ENCODE results near the gene BCL2. TPM values are rescaled to one million over a fixed set of nuclear protein-coding genes. Genes with fewer than 3 reads are reported as not detected.

Gene BCL2
- total RNA-seq, 1 experiment from 2014 or later: 2.6 TPM

DNA sequence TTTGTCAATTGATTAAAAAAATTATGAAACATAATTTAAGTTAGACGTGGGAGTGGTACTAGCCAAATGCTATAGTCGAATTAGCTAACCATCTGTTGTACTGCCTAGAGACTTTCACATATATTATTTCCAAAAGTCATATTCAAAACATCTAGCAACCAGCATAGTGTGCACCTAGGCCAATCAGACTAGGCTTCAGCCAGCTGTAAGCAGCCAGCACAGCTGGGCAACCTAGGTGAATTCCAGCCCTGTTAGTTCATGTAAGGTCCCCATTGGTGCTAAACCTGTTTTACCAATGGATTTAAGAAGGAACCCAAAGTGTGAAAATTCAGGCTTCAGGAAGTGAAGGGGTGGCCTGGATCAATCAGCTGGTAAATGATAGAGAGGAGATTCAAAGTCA is 144.3 kb downstream of the BCL2 start:
- ChIA-PET CTCF (no interaction called here), POLR2A (no interaction called here)
- H3K4me3 Mint-ChIP-seq: no peak overlapping the region
- ATAC-seq: no peak
- H3K4me1 Mint-ChIP-seq: peaks cover 18% of the 10 kb centered on the region
- peaks cover 6% of the 10 kb centered on the region for H3K9me3 Mint-ChIP-seq
- TF ChIP-seq CREM (CRISPR knock-in tag; IDR thresholded peaks at IDR 0.05) (no peak), SMAD4 (CRISPR knock-in tag; IDR thresholded peaks at IDR 0.05) (no peak), ZNF263 (CRISPR knock-in tag; IDR thresholded peaks at IDR 0.05; ENCODE audit: low read depth) (no peak), SP1 (CRISPR knock-in tag; conservative IDR thresholded peaks at IDR 0.05) (no peak), GABPB1 (CRISPR knock-in tag; IDR thresholded peaks at IDR 0.05) (no peak), ELF4 (CRISPR knock-in tag; IDR thresholded peaks at IDR 0.05; ENCODE audit: low read depth) (no peak), HMGA2 (CRISPR knock-in tag; IDR thresholded peaks at IDR 0.05) (no peak), ZNF138 (CRISPR knock-in tag; conservative IDR thresholded peaks at IDR 0.05) (no peak), ATF1 (CRISPR knock-in tag; IDR thresholded peaks at IDR 0.05) (no peak)
- TF ChIP-seq, protein P1, sequence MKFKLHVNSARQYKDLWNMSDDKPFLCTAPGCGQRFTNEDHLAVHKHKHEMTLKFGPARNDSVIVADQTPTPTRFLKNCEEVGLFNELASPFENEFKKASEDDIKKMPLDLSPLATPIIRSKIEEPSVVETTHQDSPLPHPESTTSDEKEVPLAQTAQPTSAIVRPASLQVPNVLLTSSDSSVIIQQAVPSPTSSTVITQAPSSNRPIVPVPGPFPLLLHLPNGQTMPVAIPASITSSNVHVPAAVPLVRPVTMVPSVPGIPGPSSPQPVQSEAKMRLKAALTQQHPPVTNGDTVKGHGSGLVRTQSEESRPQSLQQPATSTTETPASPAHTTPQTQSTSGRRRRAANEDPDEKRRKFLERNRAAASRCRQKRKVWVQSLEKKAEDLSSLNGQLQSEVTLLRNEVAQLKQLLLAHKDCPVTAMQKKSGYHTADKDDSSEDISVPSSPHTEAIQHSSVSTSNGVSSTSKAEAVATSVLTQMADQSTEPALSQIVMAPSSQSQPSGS (CRISPR knock-in tag; IDR thresholded peaks at IDR 0.05; ENCODE audit: borderline replicate concordance, low read depth): no peak
- TF ChIP-seq, protein P2, sequence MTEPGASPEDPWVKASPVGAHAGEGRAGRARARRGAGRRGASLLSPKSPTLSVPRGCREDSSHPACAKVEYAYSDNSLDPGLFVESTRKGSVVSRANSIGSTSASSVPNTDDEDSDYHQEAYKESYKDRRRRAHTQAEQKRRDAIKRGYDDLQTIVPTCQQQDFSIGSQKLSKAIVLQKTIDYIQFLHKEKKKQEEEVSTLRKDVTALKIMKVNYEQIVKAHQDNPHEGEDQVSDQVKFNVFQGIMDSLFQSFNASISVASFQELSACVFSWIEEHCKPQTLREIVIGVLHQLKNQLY (CRISPR knock-in tag; IDR thresholded peaks at IDR 0.05): no peak
- H3K27ac Mint-ChIP-seq: no peak overlapping the region
- H3K36me3 Mint-ChIP-seq: no peaks in the 10 kb centered on the region
- no peaks in the 10 kb centered on the region for H3K27me3 Mint-ChIP-seq (ENCODE audit: low read depth)
- DNase-seq (ENCODE audit: low spot score): no peak

DNA sequence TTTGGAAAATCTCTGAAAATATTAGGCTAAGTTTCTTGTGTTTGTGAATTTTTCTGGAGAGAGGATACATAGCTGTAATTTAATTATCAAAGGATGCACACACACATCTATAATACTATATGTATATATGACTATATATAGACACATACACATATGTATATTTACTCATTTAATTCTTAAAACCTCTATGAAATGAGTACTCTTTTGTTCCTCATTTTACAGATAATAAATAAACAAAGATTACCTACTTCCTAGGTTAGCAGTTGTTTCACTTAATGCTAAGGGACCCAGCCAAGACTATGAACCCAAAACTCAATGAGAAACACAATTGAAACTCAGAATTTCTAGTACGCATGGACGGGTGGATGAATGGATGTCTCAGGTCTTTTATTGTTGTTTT is 145.6 kb downstream of the BCL2 start:
- TF ChIP-seq NFE2L1 (CRISPR knock-in tag; IDR thresholded peaks at IDR 0.05): no peak
- no peak for TF ChIP-seq GTF2I (CRISPR knock-in tag; conservative IDR thresholded peaks at IDR 0.05)
- no peak for TF ChIP-seq FOXP1 (CRISPR knock-in tag; IDR thresholded peaks at IDR 0.05; ENCODE audit: borderline replicate concordance)
- no peak for TF ChIP-seq EMX1 (CRISPR knock-in tag; IDR thresholded peaks at IDR 0.05)
- TF ChIP-seq ZNF396 (CRISPR knock-in tag; IDR thresholded peaks at IDR 0.05; ENCODE audit: borderline replicate concordance): no peak
- TF ChIP-seq, protein P2 (CRISPR knock-in tag; IDR thresholded peaks at IDR 0.05): no peak
- TF ChIP-seq, protein P3, sequence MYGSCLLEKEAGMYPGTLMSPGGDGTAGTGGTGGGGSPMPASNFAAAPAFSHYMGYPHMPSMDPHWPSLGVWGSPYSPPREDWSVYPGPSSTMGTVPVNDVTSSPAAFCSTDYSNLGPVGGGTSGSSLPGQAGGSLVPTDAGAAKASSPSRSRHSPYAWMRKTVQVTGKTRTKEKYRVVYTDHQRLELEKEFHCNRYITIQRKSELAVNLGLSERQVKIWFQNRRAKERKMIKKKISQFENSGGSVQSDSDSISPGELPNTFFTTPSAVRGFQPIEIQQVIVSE (CRISPR knock-in tag; IDR thresholded peaks at IDR 0.05; ENCODE audit: borderline replicate concordance): no peak
- TF ChIP-seq, protein P4, sequence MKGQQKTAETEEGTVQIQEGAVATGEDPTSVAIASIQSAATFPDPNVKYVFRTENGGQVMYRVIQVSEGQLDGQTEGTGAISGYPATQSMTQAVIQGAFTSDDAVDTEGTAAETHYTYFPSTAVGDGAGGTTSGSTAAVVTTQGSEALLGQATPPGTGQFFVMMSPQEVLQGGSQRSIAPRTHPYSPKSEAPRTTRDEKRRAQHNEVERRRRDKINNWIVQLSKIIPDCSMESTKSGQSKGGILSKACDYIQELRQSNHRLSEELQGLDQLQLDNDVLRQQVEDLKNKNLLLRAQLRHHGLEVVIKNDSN (CRISPR knock-in tag; IDR thresholded peaks at IDR 0.05): no peak
- TF ChIP-seq ZNF232 (CRISPR knock-in tag; IDR thresholded peaks at IDR 0.05): no peak
- TF ChIP-seq, protein P1 (CRISPR knock-in tag; IDR thresholded peaks at IDR 0.05; ENCODE audit: borderline replicate concordance, low read depth): no peak
- TF ChIP-seq, protein P5, sequence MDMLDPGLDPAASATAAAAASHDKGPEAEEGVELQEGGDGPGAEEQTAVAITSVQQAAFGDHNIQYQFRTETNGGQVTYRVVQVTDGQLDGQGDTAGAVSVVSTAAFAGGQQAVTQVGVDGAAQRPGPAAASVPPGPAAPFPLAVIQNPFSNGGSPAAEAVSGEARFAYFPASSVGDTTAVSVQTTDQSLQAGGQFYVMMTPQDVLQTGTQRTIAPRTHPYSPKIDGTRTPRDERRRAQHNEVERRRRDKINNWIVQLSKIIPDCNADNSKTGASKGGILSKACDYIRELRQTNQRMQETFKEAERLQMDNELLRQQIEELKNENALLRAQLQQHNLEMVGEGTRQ (CRISPR knock-in tag; IDR thresholded peaks at IDR 0.05): no peak
- no peak for TF ChIP-seq ZNF263 (CRISPR knock-in tag; IDR thresholded peaks at IDR 0.05; ENCODE audit: low read depth)
- Mint-ChIP-seq H3K36me3 (no peaks in the 10 kb centered on the region), H3K27ac (no peak overlapping the region), H3K27me3 (ENCODE audit: low read depth) (no peaks in the 10 kb centered on the region), H3K9me3 (peaks cover 6% of the 10 kb centered on the region), H3K4me1 (peaks cover 16% of the 10 kb centered on the region), H3K4me3 (no peak overlapping the region)
- DNase-seq (ENCODE audit: low spot score) (no peak), ATAC-seq (no peak)
- CTCF ChIA-PET: interaction anchor here (1.0 kb wide), 1 partner anchor 166 kb away, joined by 3 read pairs; no protein-coding TSS in a partner anchor
- POLR2A ChIA-PET: no interaction called here
